ENCODE measurements around the gene PDXK. TPM values are rescaled to one million over a fixed set of nuclear protein-coding genes. Genes with fewer than 3 reads are reported as not detected.

The PDXK gene
- total and polyA plus RNA-seq, 2 of the 13 experiments (the other 11 are each of a cell fraction or from before 2014, with no cell fraction given) = 114 to 184 TPM

DNA sequence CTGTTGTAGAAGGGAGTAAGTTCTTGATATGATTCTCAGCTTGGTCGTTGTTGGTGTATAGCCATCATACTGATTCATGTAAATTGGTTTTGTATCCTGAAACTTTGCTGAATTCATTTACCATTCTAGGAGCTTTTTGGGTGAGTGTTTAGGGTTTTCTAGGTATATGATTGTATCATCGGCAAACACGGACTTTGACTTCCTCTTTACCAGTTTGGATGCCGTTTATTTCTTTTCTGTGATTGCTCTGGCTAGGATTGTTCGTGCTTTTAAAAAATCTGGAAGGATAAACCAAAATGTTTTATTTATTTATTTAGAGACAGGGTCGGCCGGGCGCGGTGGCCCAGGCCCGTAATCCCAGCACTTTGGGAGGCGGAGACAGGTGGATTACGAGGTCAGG lies 39.0 kb upstream of the PDXK start (continued):
- TF ChIP-seq EP300 (IDR thresholded peaks at IDR 0.05; ENCODE audit: low read depth in 2 of 2, low read length in 2 of 2) = no peak
- TF ChIP-seq EP300 (CRISPR knock-in tag; IDR thresholded peaks at IDR 0.05; ENCODE audit: borderline replicate concordance) = no peak
- TF ChIP-seq, protein P1, sequence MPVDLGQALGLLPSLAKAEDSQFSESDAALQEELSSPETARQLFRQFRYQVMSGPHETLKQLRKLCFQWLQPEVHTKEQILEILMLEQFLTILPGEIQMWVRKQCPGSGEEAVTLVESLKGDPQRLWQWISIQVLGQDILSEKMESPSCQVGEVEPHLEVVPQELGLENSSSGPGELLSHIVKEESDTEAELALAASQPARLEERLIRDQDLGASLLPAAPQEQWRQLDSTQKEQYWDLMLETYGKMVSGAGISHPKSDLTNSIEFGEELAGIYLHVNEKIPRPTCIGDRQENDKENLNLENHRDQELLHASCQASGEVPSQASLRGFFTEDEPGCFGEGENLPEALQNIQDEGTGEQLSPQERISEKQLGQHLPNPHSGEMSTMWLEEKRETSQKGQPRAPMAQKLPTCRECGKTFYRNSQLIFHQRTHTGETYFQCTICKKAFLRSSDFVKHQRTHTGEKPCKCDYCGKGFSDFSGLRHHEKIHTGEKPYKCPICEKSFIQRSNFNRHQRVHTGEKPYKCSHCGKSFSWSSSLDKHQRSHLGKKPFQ (CRISPR knock-in tag; IDR thresholded peaks at IDR 0.05; ENCODE audit: insufficient replicate concordance) = no peak
- no peak for TF ChIP-seq ATF7-NPFF (CRISPR knock-in tag; IDR thresholded peaks at IDR 0.05; ENCODE audit: low read depth)
- TF ChIP-seq MIER2 (CRISPR knock-in tag; IDR thresholded peaks at IDR 0.05) = no peak
- no peak for TF ChIP-seq ZNF891 (CRISPR knock-in tag; IDR thresholded peaks at IDR 0.05)
- no peak for TF ChIP-seq SNAI1 (CRISPR knock-in tag; IDR thresholded peaks at IDR 0.05; ENCODE audit: borderline replicate concordance)
- peak; percentile 27; the same call in 1 of the 2 replicates for TF ChIP-seq ZNF7 (CRISPR knock-in tag; IDR thresholded peaks at IDR 0.05)
- TF ChIP-seq FOXA3 (CRISPR knock-in tag; IDR thresholded peaks at IDR 0.05) = peak; percentile 11; the same call in 1 of the 2 replicates
- no peak for TF ChIP-seq FOXP1 (IDR thresholded peaks at IDR 0.05)
- TF ChIP-seq FOXP1 (CRISPR knock-in tag; IDR thresholded peaks at IDR 0.05) = peak; percentile 26; the same call in 1 of the 2 replicates
- TF ChIP-seq BCL6 (CRISPR knock-in tag; IDR thresholded peaks at IDR 0.05) = peak; percentile 92
- TF ChIP-seq ZIK1 (CRISPR knock-in tag; IDR thresholded peaks at IDR 0.05; ENCODE audit: borderline replicate concordance, low read depth) = no peak
- TF ChIP-seq CREM (IDR thresholded peaks at IDR 0.05) = no peak
- no peak for TF ChIP-seq CREM (CRISPR knock-in tag; IDR thresholded peaks at IDR 0.05)
- TF ChIP-seq, protein P2, sequence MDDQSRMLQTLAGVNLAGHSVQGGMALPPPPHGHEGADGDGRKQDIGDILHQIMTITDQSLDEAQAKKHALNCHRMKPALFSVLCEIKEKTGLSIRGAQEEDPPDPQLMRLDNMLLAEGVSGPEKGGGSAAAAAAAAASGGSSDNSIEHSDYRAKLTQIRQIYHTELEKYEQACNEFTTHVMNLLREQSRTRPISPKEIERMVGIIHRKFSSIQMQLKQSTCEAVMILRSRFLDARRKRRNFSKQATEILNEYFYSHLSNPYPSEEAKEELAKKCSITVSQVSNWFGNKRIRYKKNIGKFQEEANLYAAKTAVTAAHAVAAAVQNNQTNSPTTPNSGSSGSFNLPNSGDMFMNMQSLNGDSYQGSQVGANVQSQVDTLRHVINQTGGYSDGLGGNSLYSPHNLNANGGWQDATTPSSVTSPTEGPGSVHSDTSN (CRISPR knock-in tag; IDR thresholded peaks at IDR 0.05; ENCODE audit: borderline replicate concordance) = no peak
- TF ChIP-seq RAD51 (IDR thresholded peaks at IDR 0.05; ENCODE audit: borderline replicate concordance) = no peak
- no peak for TF ChIP-seq ZNF160 (CRISPR knock-in tag; IDR thresholded peaks at IDR 0.05)
- TF ChIP-seq, protein P3, sequence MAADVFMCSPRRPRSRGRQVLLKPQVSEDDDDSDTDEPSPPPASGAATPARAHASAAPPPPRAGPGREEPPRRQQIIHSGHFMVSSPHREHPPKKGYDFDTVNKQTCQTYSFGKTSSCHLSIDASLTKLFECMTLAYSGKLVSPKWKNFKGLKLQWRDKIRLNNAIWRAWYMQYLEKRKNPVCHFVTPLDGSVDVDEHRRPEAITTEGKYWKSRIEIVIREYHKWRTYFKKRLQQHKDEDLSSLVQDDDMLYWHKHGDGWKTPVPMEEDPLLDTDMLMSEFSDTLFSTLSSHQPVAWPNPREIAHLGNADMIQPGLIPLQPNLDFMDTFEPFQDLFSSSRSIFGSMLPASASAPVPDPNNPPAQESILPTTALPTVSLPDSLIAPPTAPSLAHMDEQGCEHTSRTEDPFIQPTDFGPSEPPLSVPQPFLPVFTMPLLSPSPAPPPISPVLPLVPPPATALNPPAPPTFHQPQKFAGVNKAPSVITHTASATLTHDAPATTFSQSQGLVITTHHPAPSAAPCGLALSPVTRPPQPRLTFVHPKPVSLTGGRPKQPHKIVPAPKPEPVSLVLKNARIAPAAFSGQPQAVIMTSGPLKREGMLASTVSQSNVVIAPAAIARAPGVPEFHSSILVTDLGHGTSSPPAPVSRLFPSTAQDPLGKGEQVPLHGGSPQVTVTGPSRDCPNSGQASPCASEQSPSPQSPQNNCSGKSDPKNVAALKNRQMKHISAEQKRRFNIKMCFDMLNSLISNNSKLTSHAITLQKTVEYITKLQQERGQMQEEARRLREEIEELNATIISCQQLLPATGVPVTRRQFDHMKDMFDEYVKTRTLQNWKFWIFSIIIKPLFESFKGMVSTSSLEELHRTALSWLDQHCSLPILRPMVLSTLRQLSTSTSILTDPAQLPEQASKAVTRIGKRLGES (CRISPR knock-in tag; IDR thresholded peaks at IDR 0.05; ENCODE audit: borderline replicate concordance) = no peak
- TF ChIP-seq RNF2 (conservative IDR thresholded peaks at IDR 0.05; ENCODE audit: low read depth) = no peak
- no peak for TF ChIP-seq SYNCRIP (IDR thresholded peaks at IDR 0.05; ENCODE audit: insufficient read depth, low read depth, low read length)
- no peak for TF ChIP-seq CBX2 (IDR thresholded peaks at IDR 0.05; ENCODE audit: low read depth, low read length)
- no peak for TF ChIP-seq CBX2 (CRISPR knock-in tag; IDR thresholded peaks at IDR 0.05; ENCODE audit: low read depth)
- no peak for TF ChIP-seq ZNF749 (CRISPR knock-in tag; IDR thresholded peaks at IDR 0.05; ENCODE audit: borderline replicate concordance)
- TF ChIP-seq, protein P4, sequence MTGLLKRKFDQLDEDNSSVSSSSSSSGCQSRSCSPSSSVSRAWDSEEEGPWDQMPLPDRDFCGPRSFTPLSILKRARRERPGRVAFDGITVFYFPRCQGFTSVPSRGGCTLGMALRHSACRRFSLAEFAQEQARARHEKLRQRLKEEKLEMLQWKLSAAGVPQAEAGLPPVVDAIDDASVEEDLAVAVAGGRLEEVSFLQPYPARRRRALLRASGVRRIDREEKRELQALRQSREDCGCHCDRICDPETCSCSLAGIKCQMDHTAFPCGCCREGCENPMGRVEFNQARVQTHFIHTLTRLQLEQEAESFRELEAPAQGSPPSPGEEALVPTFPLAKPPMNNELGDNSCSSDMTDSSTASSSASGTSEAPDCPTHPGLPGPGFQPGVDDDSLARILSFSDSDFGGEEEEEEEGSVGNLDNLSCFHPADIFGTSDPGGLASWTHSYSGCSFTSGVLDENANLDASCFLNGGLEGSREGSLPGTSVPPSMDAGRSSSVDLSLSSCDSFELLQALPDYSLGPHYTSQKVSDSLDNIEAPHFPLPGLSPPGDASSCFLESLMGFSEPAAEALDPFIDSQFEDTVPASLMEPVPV (CRISPR knock-in tag; IDR thresholded peaks at IDR 0.05) = no peak

Measured in HepG2 (cell line).